ENCODE measurements around the gene IL36RN. TPM values are rescaled to one million over a fixed set of nuclear protein-coding genes. Genes with fewer than 3 reads are reported as not detected.

The IL36RN gene
- polyA plus RNA-seq, 1 donor from 2014 or later = not detected

- no peak overlapping the region for H3K4me3 ChIP-seq (ENCODE audit: low read length)
- H3K36me3 ChIP-seq (ENCODE audit: insufficient read depth, low read length) = no peaks in the 10 kb centered on the region
- H3F3A ChIP-seq (ENCODE audit: insufficient read depth, low read length, poor library complexity, severe bottlenecking) = no peaks in the 10 kb centered on the region
- H3K9me2 ChIP-seq (ENCODE audit: insufficient read depth, low read length) = no peaks in the 10 kb centered on the region
- no peaks in the 10 kb centered on the region for H3K9me3 ChIP-seq (ENCODE audit: low read length)
- TF ChIP-seq, protein P1, sequence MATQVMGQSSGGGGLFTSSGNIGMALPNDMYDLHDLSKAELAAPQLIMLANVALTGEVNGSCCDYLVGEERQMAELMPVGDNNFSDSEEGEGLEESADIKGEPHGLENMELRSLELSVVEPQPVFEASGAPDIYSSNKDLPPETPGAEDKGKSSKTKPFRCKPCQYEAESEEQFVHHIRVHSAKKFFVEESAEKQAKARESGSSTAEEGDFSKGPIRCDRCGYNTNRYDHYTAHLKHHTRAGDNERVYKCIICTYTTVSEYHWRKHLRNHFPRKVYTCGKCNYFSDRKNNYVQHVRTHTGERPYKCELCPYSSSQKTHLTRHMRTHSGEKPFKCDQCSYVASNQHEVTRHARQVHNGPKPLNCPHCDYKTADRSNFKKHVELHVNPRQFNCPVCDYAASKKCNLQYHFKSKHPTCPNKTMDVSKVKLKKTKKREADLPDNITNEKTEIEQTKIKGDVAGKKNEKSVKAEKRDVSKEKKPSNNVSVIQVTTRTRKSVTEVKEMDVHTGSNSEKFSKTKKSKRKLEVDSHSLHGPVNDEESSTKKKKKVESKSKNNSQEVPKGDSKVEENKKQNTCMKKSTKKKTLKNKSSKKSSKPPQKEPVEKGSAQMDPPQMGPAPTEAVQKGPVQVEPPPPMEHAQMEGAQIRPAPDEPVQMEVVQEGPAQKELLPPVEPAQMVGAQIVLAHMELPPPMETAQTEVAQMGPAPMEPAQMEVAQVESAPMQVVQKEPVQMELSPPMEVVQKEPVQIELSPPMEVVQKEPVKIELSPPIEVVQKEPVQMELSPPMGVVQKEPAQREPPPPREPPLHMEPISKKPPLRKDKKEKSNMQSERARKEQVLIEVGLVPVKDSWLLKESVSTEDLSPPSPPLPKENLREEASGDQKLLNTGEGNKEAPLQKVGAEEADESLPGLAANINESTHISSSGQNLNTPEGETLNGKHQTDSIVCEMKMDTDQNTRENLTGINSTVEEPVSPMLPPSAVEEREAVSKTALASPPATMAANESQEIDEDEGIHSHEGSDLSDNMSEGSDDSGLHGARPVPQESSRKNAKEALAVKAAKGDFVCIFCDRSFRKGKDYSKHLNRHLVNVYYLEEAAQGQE (IDR thresholded peaks at IDR 0.05; ENCODE audit: borderline replicate concordance) = no peak
- no peak for TF ChIP-seq EP300 (conservative IDR thresholded peaks at IDR 0.05; ENCODE audit: poor library complexity, severe bottlenecking)
- TF ChIP-seq CTCF (IDR thresholded peaks at IDR 0.05; ENCODE audit: poor library complexity, severe bottlenecking) = no peak
- TF ChIP-seq SMC3 (conservative IDR thresholded peaks at IDR 0.05; ENCODE audit: poor library complexity) = no peak
- no peak for TF ChIP-seq EZH2 (IDR thresholded peaks at IDR 0.05; ENCODE audit: borderline replicate concordance, insufficient read depth, low read length, poor library complexity, severe bottlenecking)
- TF ChIP-seq RAD21 (conservative IDR thresholded peaks at IDR 0.05) = no peak
- no peak for TF ChIP-seq MXI1 (conservative IDR thresholded peaks at IDR 0.05; ENCODE audit: poor library complexity, severe bottlenecking)
- no peak for TF ChIP-seq TAF1 (IDR thresholded peaks at IDR 0.05; ENCODE audit: low read depth)
- no peak for TF ChIP-seq POLR2AphosphoS5 (IDR thresholded peaks at IDR 0.05)
- no peaks in the 10 kb centered on the region for H3K27me3 ChIP-seq (ENCODE audit: insufficient read depth, low read depth, low read length)
- no peak overlapping the region for H3K9ac ChIP-seq (ENCODE audit: low read length)
- H2AFZ ChIP-seq (ENCODE audit: low read depth, low read length) = no peak overlapping the region
- no peak overlapping the region for H3K27ac ChIP-seq (ENCODE audit: low read length)
- H3K79me2 ChIP-seq (replicated peaks; ENCODE audit: insufficient read depth, low read length) = no peaks in the 10 kb centered on the region
- H3K4me2 ChIP-seq (ENCODE audit: low read length) = no peak overlapping the region
- no peaks in the 10 kb centered on the region for H4K20me1 ChIP-seq (ENCODE audit: insufficient read depth)
Observed at GRCh38 chr2:113061896-113062770, 3.1 kb downstream of the IL36RN start.

- Histone ChIP-seq H4K20me1 (ENCODE audit: insufficient read depth) (no peaks in the 10 kb centered on the region), H3K4me2 (ENCODE audit: low read length) (no peak overlapping the region), H3K9ac (ENCODE audit: low read length) (no peak overlapping the region), H3F3A (ENCODE audit: insufficient read depth, low read length, poor library complexity, severe bottlenecking) (no peaks in the 10 kb centered on the region), H3K9me3 (ENCODE audit: low read length) (no peaks in the 10 kb centered on the region), H2AFZ (ENCODE audit: low read depth, low read length) (no peak overlapping the region), H3K4me3 (ENCODE audit: low read length) (no peak overlapping the region), H3K36me3 (ENCODE audit: insufficient read depth, low read length) (no peaks in the 10 kb centered on the region), H3K27me3 (ENCODE audit: insufficient read depth, low read depth, low read length) (no peaks in the 10 kb centered on the region), H3K9me2 (ENCODE audit: insufficient read depth, low read length) (no peaks in the 10 kb centered on the region), H3K79me2 (replicated peaks; ENCODE audit: insufficient read depth, low read length) (no peaks in the 10 kb centered on the region), H3K27ac (ENCODE audit: low read length) (no peak overlapping the region)
- TF ChIP-seq CTCF (IDR thresholded peaks at IDR 0.05; ENCODE audit: poor library complexity, severe bottlenecking) = no peak
- TF ChIP-seq EP300 (conservative IDR thresholded peaks at IDR 0.05; ENCODE audit: poor library complexity, severe bottlenecking) = no peak
- TF ChIP-seq, protein P1 (IDR thresholded peaks at IDR 0.05; ENCODE audit: borderline replicate concordance) = no peak
- TF ChIP-seq TAF1 (IDR thresholded peaks at IDR 0.05; ENCODE audit: low read depth) = no peak
- no peak for TF ChIP-seq SMC3 (conservative IDR thresholded peaks at IDR 0.05; ENCODE audit: poor library complexity)
- no peak for TF ChIP-seq RAD21 (conservative IDR thresholded peaks at IDR 0.05)
- no peak for TF ChIP-seq EZH2 (IDR thresholded peaks at IDR 0.05; ENCODE audit: borderline replicate concordance, insufficient read depth, low read length, poor library complexity, severe bottlenecking)
- no peak for TF ChIP-seq MXI1 (conservative IDR thresholded peaks at IDR 0.05; ENCODE audit: poor library complexity, severe bottlenecking)
- TF ChIP-seq POLR2AphosphoS5 (IDR thresholded peaks at IDR 0.05) = no peak
Observed at GRCh38 chr2:113064281-113064680, 5.3 kb downstream of the IL36RN start.
